Prostate gland (tissue), 2 donors: ENCODE data around the gene CNGA2. TPM values are rescaled to one million over a fixed set of nuclear protein-coding genes. Genes with fewer than 3 reads are reported as not detected.
A peak's percentile ranks its signal among the peaks of the same experiment; 100 is the strongest.

Experiments
- DNase-seq: peaks from one replicate; pipeline ENCODE4 v3.0.0-alpha.2; 2019; ENCODE audit warnings: low spot score
- H3K27ac ChIP-seq, 2 donors: fragments of 200-600 bp; sonication (generic); 2 replicates each; pipeline ENCODE4 v1.5.1; 2017 to 2019
- H3K27me3 ChIP-seq: fragments of 200-600 bp; sonication (generic); replicated peaks from 2 replicates; pipeline ENCODE4 v1.5.1; 2019; ENCODE audit not compliant: insufficient read depth
- H3K36me3 ChIP-seq, 2 donors: fragments of 200-600 bp; sonication (generic); 1 replicate in 1 of 2; 2 replicates in 1 of 2; pipeline versions ENCODE4 v1.5.1 to v1.8.1; 2017 to 2019
- H3K4me1 ChIP-seq: fragments of 200-600 bp; sonication (generic); replicated peaks from 2 replicates; pipeline ENCODE4 v1.5.1; 2019
- H3K4me3 ChIP-seq, 2 donors: fragments of 200-600 bp; sonication (generic); 2 replicates each; pipeline ENCODE4 v1.5.1; 2017 to 2019
- H3K9me3 ChIP-seq: fragments of 200-600 bp; sonication (generic); 2 replicates; pipeline ENCODE4 v1.5.1; 2017
- CTCF ChIP-seq, 4 experiments: fragments of 200-600 bp in 2 of 4; fragments of 450-650 bp in 2 of 4; sonication (generic) in 2 of 4; IDR thresholded peaks; 1 replicate in 3 of 4; 2 replicates in 1 of 4; pipeline ENCODE4 v1.5.1; 2016 to 2019; ENCODE audit warnings: antibody characterized with exemption in 4 of 4, mild to moderate bottlenecking in 2 of 4, moderate library complexity in 2 of 4
- POLR2A ChIP-seq: fragments of 450-650 bp; IDR thresholded peaks from one replicate; pipeline ENCODE4 v1.6.1; 2016; ENCODE audit warnings: antibody characterized with exemption, mild to moderate bottlenecking
- POLR2AphosphoS5 ChIP-seq: sonication (generic); formaldehyde crosslinking; IDR thresholded peaks from one replicate; pipeline ENCODE4 v1.6.1; 2017; ENCODE audit warnings: antibody characterized with exemption
- WGBS: methylation state at CpG from one replicate; pipeline ENCODE4 v1.1.5; 2018; 5-methylcytosine and 5-hydroxymethylcytosine counted together
- intact Hi-C: fragments of 100-400 bp; cut with DNase I; formaldehyde crosslinking; loops from one replicate; pipeline ENCODE4 v1.14.2; 2022
- total RNA-seq, 2 donors: library from RNA; depleted of rRNA; stranded (reverse); fragments of >200 nt; gene quantifications; one replicate each; pipeline ENCODE4 v1.1.0, GENCODE V29; 2016

The CNGA2 gene
- total RNA-seq, 2 donors from 2014 or later: 0.80 TPM; not detected in 1

- no peak overlapping the region for H3K4me3 ChIP-seq
- H3K36me3 ChIP-seq: no peaks in the 10 kb centered on the region
- H3K4me1 ChIP-seq: no peaks in the 10 kb centered on the region
- WGBS: 58% methylated on average over 3 of the region's 3 CpGs
- no peak for DNase-seq
- no peak overlapping the region for H3K27ac ChIP-seq
- TF ChIP-seq POLR2A (no peak), CTCF (IDR thresholded peaks at IDR 0.05) (peak in 1 of 4 experiments; percentile 21), POLR2AphosphoS5 (no peak)
- no peaks in the 10 kb centered on the region for H3K27me3 ChIP-seq
- intact Hi-C loops: no loop called here
- H3K9me3 ChIP-seq: no peaks in the 10 kb centered on the region
Measured at GRCh38 chrX:151713849-151714248, 20.7 kb upstream of the CNGA2 start.

- Histone ChIP-seq H3K9me3 (no peaks in the 10 kb centered on the region), H3K4me1 (no peaks in the 10 kb centered on the region), H3K27me3 (no peaks in the 10 kb centered on the region), H3K4me3 (no peak overlapping the region), H3K36me3 (no peaks in the 10 kb centered on the region), H3K27ac (no peak overlapping the region)
- DNase-seq: no peak
- 72% methylated on average over 5 of the region's 5 CpGs for WGBS
- TF ChIP-seq POLR2A (no peak), POLR2AphosphoS5 (no peak), CTCF (IDR thresholded peaks at IDR 0.05) (no peak)
- intact Hi-C loops: no loop called here
Measured at GRCh38 chrX:151714362-151714761, 20.2 kb upstream of the CNGA2 start.

- no peak for DNase-seq
- Histone ChIP-seq H3K27ac (no peak within 1 kb of the TSS), H3K36me3 (no peaks in the 10 kb centered on the region), H3K9me3 (no peaks in the 10 kb centered on the region), H3K4me1 (no peaks in the 10 kb centered on the region), H3K27me3 (no peaks in the 10 kb centered on the region), H3K4me3 (no peak within 1 kb of the TSS)
- 58% methylated on average over 3 of the region's 3 CpGs for WGBS
- TF ChIP-seq POLR2A (no peak), POLR2AphosphoS5 (no peak), CTCF (IDR thresholded peaks at IDR 0.05) (no peak)
- intact Hi-C loops: no loop called here
Measured at GRCh38 chrX:151715752-151716151, 18.8 kb upstream of the CNGA2 start, which contains the start of gene FATE1. FATE1 (plus strand) TSS chrX:151716035; CDS start chrX:151716120, 85 bp downstream.

- Histone ChIP-seq H3K36me3 (no peaks in the 10 kb centered on the region), H3K4me3 (no peak overlapping the region), H3K4me1 (no peaks in the 10 kb centered on the region), H3K27ac (no peak overlapping the region), H3K27me3 (no peaks in the 10 kb centered on the region), H3K9me3 (no peaks in the 10 kb centered on the region)
- DNase-seq: no peak
- TF ChIP-seq CTCF (IDR thresholded peaks at IDR 0.05) (peak in 1 of 4 experiments; percentile 27), POLR2A (no peak)
- intact Hi-C loops: no loop called here
- WGBS: 68% methylated on average over 16 of the region's 24 CpGs
Measured at GRCh38 chrX:151722241-151722846, 12.2 kb upstream of the CNGA2 start.

- Histone ChIP-seq H3K9me3 (no peaks in the 10 kb centered on the region), H3K36me3 (no peaks in the 10 kb centered on the region), H3K4me1 (no peaks in the 10 kb centered on the region), H3K27ac (no peak overlapping the region), H3K4me3 (no peak overlapping the region), H3K27me3 (no peaks in the 10 kb centered on the region)
- intact Hi-C loops: no loop called here
- no peak for TF ChIP-seq POLR2AphosphoS5
- 94% methylated on average over 5 of the region's 7 CpGs for WGBS
- no peak for DNase-seq
Measured at GRCh38 chrX:151723156-151723760, 11.3 kb upstream of the CNGA2 start.
